Panc1 (cell line): ENCODE measurements around the gene LHPP.

ENCODE experiments used
- POLR2AphosphoS5 ChIP-seq: IDR thresholded peaks from 2 replicates; pipeline ENCODE4 v1.6.1; 2012; ENCODE audit warnings: mild to moderate bottlenecking, low read depth, low read length, moderate library complexity
- SIN3A ChIP-seq: IDR thresholded peaks from 2 replicates; pipeline ENCODE4 v1.6.1; 2012; ENCODE audit warnings: low read depth, mild to moderate bottlenecking, low read length, moderate library complexity, borderline replicate concordance; ENCODE audit not compliant: insufficient read depth
- TF ChIP-seq, protein P1 (sequence below): fragments of 450-650 bp; IDR thresholded peaks from 2 replicates; pipeline ENCODE4 v1.5.1; 2017; ENCODE audit warnings: mild to moderate bottlenecking
- TF ChIP-seq, protein P2 (sequence below), 2 experiments: IDR thresholded peaks; 2 replicates each; pipeline ENCODE4 v1.6.1; 2011 to 2012; ENCODE audit warnings: low read depth in 2 of 2, control low read depth in 1 of 2, low read length in 1 of 2, mild to moderate bottlenecking in 1 of 2, moderate library complexity in 1 of 2; ENCODE audit not compliant: insufficient read depth in 1 of 2

DNA sequence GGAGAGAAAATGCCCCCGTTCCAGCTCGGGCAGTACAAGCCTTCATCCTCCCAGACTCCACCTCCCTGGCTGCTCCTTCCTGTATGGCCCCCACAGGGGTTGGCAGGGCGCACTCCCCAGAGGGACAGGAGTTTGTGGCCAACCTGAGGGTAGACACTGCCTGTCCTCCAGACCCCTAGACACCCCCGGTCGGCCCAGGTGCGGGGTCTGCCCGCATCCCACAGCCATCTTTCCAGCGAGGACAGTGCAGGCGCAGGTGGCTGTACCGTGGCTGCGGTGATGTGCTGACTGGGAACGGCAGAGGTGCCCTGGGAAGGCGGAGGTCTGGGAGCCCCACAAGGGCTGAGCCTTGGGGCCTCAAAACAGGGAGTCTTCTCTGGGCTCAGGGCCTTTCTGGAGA is 81.5 kb downstream of the LHPP start:
- TF ChIP-seq, protein P1, sequence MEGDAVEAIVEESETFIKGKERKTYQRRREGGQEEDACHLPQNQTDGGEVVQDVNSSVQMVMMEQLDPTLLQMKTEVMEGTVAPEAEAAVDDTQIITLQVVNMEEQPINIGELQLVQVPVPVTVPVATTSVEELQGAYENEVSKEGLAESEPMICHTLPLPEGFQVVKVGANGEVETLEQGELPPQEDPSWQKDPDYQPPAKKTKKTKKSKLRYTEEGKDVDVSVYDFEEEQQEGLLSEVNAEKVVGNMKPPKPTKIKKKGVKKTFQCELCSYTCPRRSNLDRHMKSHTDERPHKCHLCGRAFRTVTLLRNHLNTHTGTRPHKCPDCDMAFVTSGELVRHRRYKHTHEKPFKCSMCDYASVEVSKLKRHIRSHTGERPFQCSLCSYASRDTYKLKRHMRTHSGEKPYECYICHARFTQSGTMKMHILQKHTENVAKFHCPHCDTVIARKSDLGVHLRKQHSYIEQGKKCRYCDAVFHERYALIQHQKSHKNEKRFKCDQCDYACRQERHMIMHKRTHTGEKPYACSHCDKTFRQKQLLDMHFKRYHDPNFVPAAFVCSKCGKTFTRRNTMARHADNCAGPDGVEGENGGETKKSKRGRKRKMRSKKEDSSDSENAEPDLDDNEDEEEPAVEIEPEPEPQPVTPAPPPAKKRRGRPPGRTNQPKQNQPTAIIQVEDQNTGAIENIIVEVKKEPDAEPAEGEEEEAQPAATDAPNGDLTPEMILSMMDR, result no peak
- TF ChIP-seq POLR2AphosphoS5 (no peak), SIN3A (no peak)
- TF ChIP-seq, protein P2, sequence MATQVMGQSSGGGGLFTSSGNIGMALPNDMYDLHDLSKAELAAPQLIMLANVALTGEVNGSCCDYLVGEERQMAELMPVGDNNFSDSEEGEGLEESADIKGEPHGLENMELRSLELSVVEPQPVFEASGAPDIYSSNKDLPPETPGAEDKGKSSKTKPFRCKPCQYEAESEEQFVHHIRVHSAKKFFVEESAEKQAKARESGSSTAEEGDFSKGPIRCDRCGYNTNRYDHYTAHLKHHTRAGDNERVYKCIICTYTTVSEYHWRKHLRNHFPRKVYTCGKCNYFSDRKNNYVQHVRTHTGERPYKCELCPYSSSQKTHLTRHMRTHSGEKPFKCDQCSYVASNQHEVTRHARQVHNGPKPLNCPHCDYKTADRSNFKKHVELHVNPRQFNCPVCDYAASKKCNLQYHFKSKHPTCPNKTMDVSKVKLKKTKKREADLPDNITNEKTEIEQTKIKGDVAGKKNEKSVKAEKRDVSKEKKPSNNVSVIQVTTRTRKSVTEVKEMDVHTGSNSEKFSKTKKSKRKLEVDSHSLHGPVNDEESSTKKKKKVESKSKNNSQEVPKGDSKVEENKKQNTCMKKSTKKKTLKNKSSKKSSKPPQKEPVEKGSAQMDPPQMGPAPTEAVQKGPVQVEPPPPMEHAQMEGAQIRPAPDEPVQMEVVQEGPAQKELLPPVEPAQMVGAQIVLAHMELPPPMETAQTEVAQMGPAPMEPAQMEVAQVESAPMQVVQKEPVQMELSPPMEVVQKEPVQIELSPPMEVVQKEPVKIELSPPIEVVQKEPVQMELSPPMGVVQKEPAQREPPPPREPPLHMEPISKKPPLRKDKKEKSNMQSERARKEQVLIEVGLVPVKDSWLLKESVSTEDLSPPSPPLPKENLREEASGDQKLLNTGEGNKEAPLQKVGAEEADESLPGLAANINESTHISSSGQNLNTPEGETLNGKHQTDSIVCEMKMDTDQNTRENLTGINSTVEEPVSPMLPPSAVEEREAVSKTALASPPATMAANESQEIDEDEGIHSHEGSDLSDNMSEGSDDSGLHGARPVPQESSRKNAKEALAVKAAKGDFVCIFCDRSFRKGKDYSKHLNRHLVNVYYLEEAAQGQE (IDR thresholded peaks at IDR 0.05; ENCODE audit: insufficient read depth in 1 of 2, low read depth in 2 of 2, low read length in 1 of 2), result no peak
